Measurements from ENCODE around the gene ERCC4. TPM values are rescaled to one million over a fixed set of nuclear protein-coding genes. Genes with fewer than 3 reads are reported as not detected.

The ERCC4 gene
- total RNA-seq, 6 experiments from 2014 or later, result 14.6 to 18.8 (median 15.8) TPM

- Mint-ChIP-seq H3K27ac (no peak overlapping the region), H3K27me3 (ENCODE audit: insufficient read depth) (peaks cover 10% of the 10 kb centered on the region), H3K4me1 (ENCODE audit: low read depth) (peaks cover 6% of the 10 kb centered on the region), H3K36me3 (ENCODE audit: low read depth) (no peaks in the 10 kb centered on the region), H3K9me3 (no peaks in the 10 kb centered on the region), H3K4me3 (no peak overlapping the region)
- TF ChIP-seq CTCF (IDR thresholded peaks at IDR 0.05), result no peak
- DNase-seq, result no peak
These were observed 76.9 kb downstream of the ERCC4 start for GRCh38 chr16:13996778-13997288.

GRCh38 chr16:13997526-13997925 is 77.6 kb downstream of the ERCC4 start:
- peaks cover 9% of the 10 kb centered on the region for H3K4me1 Mint-ChIP-seq (ENCODE audit: low read depth)

GRCh38 chr16:13997933-13998332 is 78.0 kb downstream of the ERCC4 start:
- H3K27me3 Mint-ChIP-seq (ENCODE audit: insufficient read depth), result peaks cover 15% of the 10 kb centered on the region
- H3K36me3 Mint-ChIP-seq (ENCODE audit: low read depth), result no peaks in the 10 kb centered on the region
- H3K9me3 Mint-ChIP-seq, result no peaks in the 10 kb centered on the region
- no peak overlapping the region for H3K27ac Mint-ChIP-seq
- DNase-seq, result no peak
- TF ChIP-seq CTCF (IDR thresholded peaks at IDR 0.05), result no peak
- H3K4me1 Mint-ChIP-seq (ENCODE audit: low read depth), result peaks cover 13% of the 10 kb centered on the region
- H3K4me3 Mint-ChIP-seq, result no peak overlapping the region

More at GRCh38 chr16:13997526-13997925, 77.6 kb downstream of the ERCC4 start:
- Mint-ChIP-seq H3K36me3 (ENCODE audit: low read depth) (no peaks in the 10 kb centered on the region), H3K9me3 (no peaks in the 10 kb centered on the region), H3K27me3 (ENCODE audit: insufficient read depth) (peaks cover 15% of the 10 kb centered on the region), H3K4me3 (no peak overlapping the region), H3K27ac (no peak overlapping the region)
- no peak for DNase-seq
- no peak for TF ChIP-seq CTCF (IDR thresholded peaks at IDR 0.05)

- peaks cover 15% of the 10 kb centered on the region for H3K27me3 Mint-ChIP-seq (ENCODE audit: insufficient read depth)
- no peak overlapping the region for H3K4me3 Mint-ChIP-seq
- TF ChIP-seq CTCF (IDR thresholded peaks at IDR 0.05), result no peak
- H3K9me3 Mint-ChIP-seq, result no peaks in the 10 kb centered on the region
- H3K4me1 Mint-ChIP-seq (ENCODE audit: low read depth), result peaks cover 22% of the 10 kb centered on the region
- H3K27ac Mint-ChIP-seq, result no peak overlapping the region
- DNase-seq, result no peak
- no peaks in the 10 kb centered on the region for H3K36me3 Mint-ChIP-seq (ENCODE audit: low read depth)
These were observed 79.3 kb downstream of the ERCC4 start for GRCh38 chr16:13999071-13999894.

- no peaks in the 10 kb centered on the region for H3K36me3 Mint-ChIP-seq (ENCODE audit: low read depth)
- no peak overlapping the region for H3K4me3 Mint-ChIP-seq
- peaks cover 17% of the 10 kb centered on the region for H3K4me1 Mint-ChIP-seq (ENCODE audit: low read depth)
- H3K9me3 Mint-ChIP-seq, result no peaks in the 10 kb centered on the region
- H3K27ac Mint-ChIP-seq, result no peak overlapping the region
- H3K27me3 Mint-ChIP-seq (ENCODE audit: insufficient read depth), result peaks cover 15% of the 10 kb centered on the region
- DNase-seq, result no peak
- no peak for TF ChIP-seq CTCF (IDR thresholded peaks at IDR 0.05)
These were observed 80.0 kb downstream of the ERCC4 start for GRCh38 chr16:13999895-14000425.
